Astrocyte (in vitro differentiated cells and primary cell): ENCODE data around the gene NYNRIN. TPM values are rescaled to one million over a fixed set of nuclear protein-coding genes. Genes with fewer than 3 reads are reported as not detected.

Experiments used
- DNase-seq: peaks from one replicate; pipeline ENCODE4 v3.0.0-alpha.2; 2010; ENCODE audit warnings: low read depth
- FAIRE-seq: peaks from 2 replicates; lab custom pipeline; 2011; peaks lifted over from hg19 to GRCh38; lab: Jason Lieb, UNC
- H2AFZ ChIP-seq: 2 replicates; pipeline ENCODE4 v1.6.0; 2012; ENCODE audit warnings: low read depth, low read length, inconsistent platforms
- H3K27ac ChIP-seq: 2 replicates; pipeline ENCODE4 v1.5.1; 2011; ENCODE audit warnings: low read depth, low read length, inconsistent platforms
- H3K27me3 ChIP-seq: 2 replicates; pipeline ENCODE4 v1.6.0; 2011; ENCODE audit warnings: low read length, inconsistent platforms; ENCODE audit not compliant: insufficient read depth
- H3K36me3 ChIP-seq: 2 replicates; pipeline ENCODE4 v1.5.1; 2011; ENCODE audit warnings: low read length, inconsistent platforms; ENCODE audit not compliant: insufficient read depth
- H3K4me1 ChIP-seq: 2 replicates; pipeline ENCODE4 v1.5.1; 2011; ENCODE audit warnings: low read length, inconsistent platforms; ENCODE audit not compliant: insufficient read depth
- H3K4me2 ChIP-seq: 2 replicates; pipeline ENCODE4 v1.6.0; 2012; ENCODE audit warnings: low read length, inconsistent platforms
- H3K4me3 ChIP-seq: 2 replicates; pipeline ENCODE4 v1.5.1; 2011; ENCODE audit warnings: low read depth, mild to moderate bottlenecking, low read length, inconsistent platforms; ENCODE audit not compliant: insufficient read depth
- H3K79me2 ChIP-seq: 2 replicates; pipeline ENCODE4 v1.6.0; 2012; ENCODE audit warnings: mild to moderate bottlenecking, low read length, inconsistent platforms; ENCODE audit not compliant: insufficient read depth
- H3K9ac ChIP-seq: 2 replicates; pipeline ENCODE4 v1.6.0; 2012; ENCODE audit warnings: mild to moderate bottlenecking, low read length, inconsistent platforms
- H3K9me3 ChIP-seq: 2 replicates; pipeline ENCODE4 v1.5.1; 2012; ENCODE audit warnings: low read depth, mild to moderate bottlenecking, low read length, inconsistent platforms; ENCODE audit not compliant: insufficient read depth
- H4K20me1 ChIP-seq: 2 replicates; pipeline ENCODE4 v1.6.0; 2012; ENCODE audit warnings: low read length, inconsistent platforms; ENCODE audit not compliant: insufficient read depth
- H3K27ac Mint-ChIP-seq: one replicate; pipeline ENCODE4 v1.8.0; 2021; ENCODE audit warnings: mild to moderate bottlenecking, mixed read lengths; ENCODE audit not compliant: unreplicated experiment
- H3K27me3 Mint-ChIP-seq: one replicate; pipeline ENCODE4 v1.8.0; 2021; ENCODE audit warnings: low read depth, mixed read lengths; ENCODE audit not compliant: unreplicated experiment
- H3K36me3 Mint-ChIP-seq: one replicate; pipeline ENCODE4 v1.8.0; 2021; ENCODE audit warnings: low read depth, mixed read lengths; ENCODE audit not compliant: unreplicated experiment
- H3K4me1 Mint-ChIP-seq: one replicate; pipeline ENCODE4 v1.8.0; 2021; ENCODE audit warnings: low read depth, mixed read lengths; ENCODE audit not compliant: unreplicated experiment
- H3K4me3 Mint-ChIP-seq: one replicate; pipeline ENCODE4 v1.8.0; 2021; ENCODE audit warnings: mild to moderate bottlenecking, moderate library complexity, mixed read lengths; ENCODE audit not compliant: unreplicated experiment
- H3K9me3 Mint-ChIP-seq: one replicate; pipeline ENCODE4 v1.8.0; 2021; ENCODE audit warnings: mild to moderate bottlenecking, mixed read lengths; ENCODE audit not compliant: unreplicated experiment
- CTCF ChIP-seq: IDR thresholded peaks from 2 replicates; pipeline ENCODE4 v1.5.1; 2011; ENCODE audit warnings: low read depth, mild to moderate bottlenecking, inconsistent platforms, low read length, moderate library complexity; ENCODE audit not compliant: insufficient read depth
- EZH2 ChIP-seq: IDR thresholded peaks from 2 replicates; pipeline ENCODE4 v1.6.1; 2012; ENCODE audit warnings: mild to moderate bottlenecking, low read length, inconsistent platforms; ENCODE audit not compliant: insufficient read depth
- total RNA-seq: library from RNA; stranded (reverse); gene quantifications from 2 replicates; pipeline ENCODE4 v1.2.1, GENCODE V29; 2021

Gene NYNRIN
- total RNA-seq, 1 donor from 2014 or later, result 25.4 TPM

DNA sequence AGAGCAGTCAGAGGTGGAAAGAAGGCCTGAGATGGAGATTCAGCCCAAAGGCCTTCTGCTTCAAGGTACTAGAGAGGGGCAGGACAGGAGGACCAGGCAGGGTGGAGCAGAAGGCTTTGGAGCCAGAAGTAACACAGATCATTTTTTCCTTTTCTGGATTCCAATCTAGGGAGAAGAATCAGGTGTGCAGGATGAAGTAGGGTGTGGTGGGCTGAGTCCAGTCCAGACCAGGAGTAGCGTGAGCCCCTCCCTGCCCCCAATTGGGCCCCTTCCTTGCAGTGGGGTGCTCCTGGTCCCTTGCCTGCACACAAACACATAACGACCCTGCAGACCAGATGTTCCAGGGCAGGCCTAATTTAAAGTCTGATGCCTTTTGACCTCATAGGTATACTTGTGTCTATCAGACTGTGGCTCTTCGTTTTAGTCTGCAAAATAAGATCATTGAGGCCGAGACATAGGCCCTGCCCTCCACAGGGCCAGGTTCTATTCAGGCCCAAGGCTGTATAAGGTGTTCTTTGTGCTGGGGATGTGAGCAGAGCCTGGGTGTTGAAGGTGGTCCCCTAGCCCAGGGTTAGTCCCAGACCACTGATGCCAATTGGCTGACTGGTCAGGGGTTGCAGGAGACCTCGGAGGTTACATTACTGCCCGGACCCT, 1.0 kb upstream of the NYNRIN start:
- no peaks in the 10 kb centered on the region for H3K9me3 ChIP-seq
- no peak for DNase-seq
- no peaks in the 10 kb centered on the region for H3K36me3 Mint-ChIP-seq
- no peak overlapping the region for H3K4me3 ChIP-seq
- H3K36me3 ChIP-seq, result no peaks in the 10 kb centered on the region
- FAIRE-seq, result no peak
- peaks cover 2% of the 10 kb centered on the region for H3K27me3 Mint-ChIP-seq
- H3K79me2 ChIP-seq, result no peaks in the 10 kb centered on the region
- H3K27ac Mint-ChIP-seq, result no peak overlapping the region
- H3K4me2 ChIP-seq, result peak overlapping the region; percentile 91
- no peaks in the 10 kb centered on the region for H3K9me3 Mint-ChIP-seq
- no peaks in the 10 kb centered on the region for H3K4me1 ChIP-seq
- peak overlapping the region; percentile 55 for H3K4me3 Mint-ChIP-seq
- no peak overlapping the region for H3K9ac ChIP-seq
- TF ChIP-seq EZH2 (no peak), CTCF (no peak)
- H3K4me1 Mint-ChIP-seq, result peaks cover 29% of the 10 kb centered on the region
- H4K20me1 ChIP-seq, result no peaks in the 10 kb centered on the region
- H3K27ac ChIP-seq, result no peak overlapping the region
- H3K27me3 ChIP-seq, result no peaks in the 10 kb centered on the region
- peak overlapping the region; percentile 5 for H2AFZ ChIP-seq

GRCh38 chr14:24398293-24398652, 530 bp upstream of the NYNRIN start:
- H3K27ac Mint-ChIP-seq, result no peak overlapping the region
- H3K9me3 Mint-ChIP-seq, result no peaks in the 10 kb centered on the region
- no peak overlapping the region for H3K4me3 ChIP-seq
- H2AFZ ChIP-seq, result peak overlapping the region; percentile 5
- H3K4me1 ChIP-seq, result no peaks in the 10 kb centered on the region
- TF ChIP-seq EZH2, result no peak
- no peak for TF ChIP-seq CTCF
- H3K9ac ChIP-seq, result no peak overlapping the region
- peak overlapping the region; percentile 91 for H3K4me2 ChIP-seq
- DNase-seq (no peak), FAIRE-seq (no peak)
- no peaks in the 10 kb centered on the region for H3K9me3 ChIP-seq
- peak overlapping the region; percentile 55 for H3K4me3 Mint-ChIP-seq
- no peaks in the 10 kb centered on the region for H3K79me2 ChIP-seq
- no peaks in the 10 kb centered on the region for H3K36me3 ChIP-seq
- no peaks in the 10 kb centered on the region for H4K20me1 ChIP-seq
- peaks cover 2% of the 10 kb centered on the region for H3K27me3 Mint-ChIP-seq
- H3K27me3 ChIP-seq, result no peaks in the 10 kb centered on the region
- H3K4me1 Mint-ChIP-seq, result peaks cover 34% of the 10 kb centered on the region
- no peaks in the 10 kb centered on the region for H3K36me3 Mint-ChIP-seq
- no peak overlapping the region for H3K27ac ChIP-seq

- Histone ChIP-seq H4K20me1 (no peaks in the 10 kb centered on the region), H3K27me3 (peaks cover 1% of the 10 kb centered on the region), H3K79me2 (no peaks in the 10 kb centered on the region), H3K9me3 (no peaks in the 10 kb centered on the region), H3K36me3 (no peaks in the 10 kb centered on the region), H3K4me2 (peak overlapping the region; percentile 91), H2AFZ (peak overlapping the region; percentile 64), H3K27ac (no peak overlapping the region), H3K4me3 (peak overlapping the region; percentile 59), H3K9ac (peak overlapping the region; percentile 54), H3K4me1 (peaks cover 4% of the 10 kb centered on the region)
- H3K4me1 Mint-ChIP-seq, result peaks cover 43% of the 10 kb centered on the region
- peak overlapping the region; percentile 90 for H3K4me3 Mint-ChIP-seq
- H3K9me3 Mint-ChIP-seq, result no peaks in the 10 kb centered on the region
- no peaks in the 10 kb centered on the region for H3K36me3 Mint-ChIP-seq
- FAIRE-seq (no peak), DNase-seq (no peak)
- peak overlapping the region; percentile 56 for H3K27ac Mint-ChIP-seq
- TF ChIP-seq EZH2, result no peak
- peaks cover 2% of the 10 kb centered on the region for H3K27me3 Mint-ChIP-seq
Observed at GRCh38 chr14:24399447-24399822, 632 bp downstream of the NYNRIN start.
